Measurements from ENCODE around the gene INPP5A.
A peak's percentile ranks its signal among the peaks of the same experiment; 100 is the strongest.

The INPP5A gene

GRCh38 chr10:132613566-132614348, 76.2 kb downstream of the INPP5A start:
- H3K9me3 Mint-ChIP-seq = peaks cover 4% of the 10 kb centered on the region
- no peaks in the 10 kb centered on the region for H3K27me3 Mint-ChIP-seq (ENCODE audit: low read depth)
- peaks cover 25% of the 10 kb centered on the region for H3K4me1 Mint-ChIP-seq
- H3K27ac Mint-ChIP-seq = peak overlapping the region in 1 of 3 experiments; percentile 89
- peaks cover 9% of the 10 kb centered on the region for H3K36me3 Mint-ChIP-seq (ENCODE audit: low read depth)
- no peak for TF ChIP-seq CTCF (IDR thresholded peaks at IDR 0.05; ENCODE audit: unreplicated experiment in 3 of 3)
- H3K4me3 Mint-ChIP-seq = no peak overlapping the region

- TF ChIP-seq CTCF (IDR thresholded peaks at IDR 0.05; ENCODE audit: unreplicated experiment in 3 of 3) = no peak
- no peak overlapping the region for H3K4me3 Mint-ChIP-seq
Observed at GRCh38 chr10:132614431-132615340, 77.1 kb downstream of the INPP5A start.

GRCh38 chr10:132615341-132616169, 78.0 kb downstream of the INPP5A start:
- Mint-ChIP-seq H3K4me1 (peaks cover 23% of the 10 kb centered on the region), H3K27ac (no peak overlapping the region), H3K27me3 (ENCODE audit: low read depth) (no peaks in the 10 kb centered on the region), H3K36me3 (ENCODE audit: low read depth) (peaks cover 19% of the 10 kb centered on the region), H3K4me3 (no peak overlapping the region), H3K9me3 (peaks cover 13% of the 10 kb centered on the region)
- TF ChIP-seq CTCF (IDR thresholded peaks at IDR 0.05; ENCODE audit: unreplicated experiment in 3 of 3) = no peak

More at GRCh38 chr10:132614431-132615340, 77.1 kb downstream of the INPP5A start:
- H3K9me3 Mint-ChIP-seq = peaks cover 7% of the 10 kb centered on the region
- peaks cover 25% of the 10 kb centered on the region for H3K4me1 Mint-ChIP-seq
- no peaks in the 10 kb centered on the region for H3K27me3 Mint-ChIP-seq (ENCODE audit: low read depth)
- no peak overlapping the region for H3K27ac Mint-ChIP-seq
- peaks cover 13% of the 10 kb centered on the region for H3K36me3 Mint-ChIP-seq (ENCODE audit: low read depth)

GRCh38 chr10:132616170-132616995, 78.8 kb downstream of the INPP5A start:
- Mint-ChIP-seq H3K36me3 (ENCODE audit: low read depth) (peaks cover 26% of the 10 kb centered on the region), H3K4me1 (peaks cover 19% of the 10 kb centered on the region), H3K27me3 (ENCODE audit: low read depth) (peaks cover 3% of the 10 kb centered on the region), H3K9me3 (peaks cover 21% of the 10 kb centered on the region), H3K27ac (no peak overlapping the region), H3K4me3 (no peak overlapping the region)
- no peak for TF ChIP-seq CTCF (IDR thresholded peaks at IDR 0.05; ENCODE audit: unreplicated experiment in 3 of 3)

All from nephron (organoid).